LoVo (cell line): ENCODE data around the gene S100A10.

Source experiments
- DNase-seq: peaks from one replicate; pipeline ENCODE4 v3.0.0-alpha.2; 2016; ENCODE audit warnings: low spot score

S100A10 gene

DNA sequence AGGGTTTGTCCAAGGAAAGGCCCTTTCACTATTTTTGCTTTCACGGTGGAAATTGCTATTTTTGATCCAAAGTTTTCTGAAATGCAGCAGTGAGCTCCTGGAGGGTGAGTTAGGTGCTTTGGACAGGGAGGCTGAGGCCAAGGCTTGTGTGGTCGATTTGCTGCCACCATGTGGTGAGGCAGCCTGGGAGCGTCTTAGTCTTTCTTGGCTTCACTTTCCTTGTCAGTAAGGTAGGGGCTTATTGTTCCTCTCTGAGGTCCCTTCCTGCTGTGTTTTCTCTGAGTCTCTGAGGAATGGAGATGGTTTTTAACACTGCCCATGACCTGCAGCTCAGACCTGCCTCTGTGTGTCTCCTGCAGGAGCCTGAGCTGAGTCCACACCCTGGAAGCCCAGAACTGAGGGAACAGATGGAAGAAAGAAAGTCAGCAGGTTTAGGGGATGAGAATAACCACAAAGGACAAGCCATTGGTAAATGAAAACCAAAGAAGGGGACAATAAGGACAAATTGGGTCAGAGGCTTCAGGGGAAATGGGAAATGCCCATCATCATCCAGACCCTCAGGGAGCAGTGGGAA lies 20.1 kb upstream of the S100A10 start:
- DNase-seq = peak; percentile 67

DNA sequence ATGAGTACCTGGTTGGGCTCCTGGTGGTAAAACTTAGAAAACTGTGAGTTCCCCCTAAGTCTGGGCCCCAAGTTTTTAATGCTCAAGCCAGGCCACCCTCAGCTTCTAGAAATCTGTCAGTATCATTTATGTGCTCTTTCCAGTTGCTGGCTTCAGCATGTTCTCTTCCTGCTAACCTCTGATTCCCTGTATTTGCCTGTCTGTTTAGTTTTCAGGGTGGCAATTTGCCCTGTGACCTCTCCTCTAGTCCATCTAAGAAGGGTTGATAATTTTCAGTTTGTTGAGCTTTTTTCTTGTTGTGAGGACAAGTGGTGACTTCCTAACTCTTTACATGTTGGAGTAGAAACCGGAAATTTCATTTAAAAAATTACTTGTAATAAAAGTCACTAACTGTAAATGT lies 16.0 kb upstream of the S100A10 start:
- DNase-seq = no peak

DNA sequence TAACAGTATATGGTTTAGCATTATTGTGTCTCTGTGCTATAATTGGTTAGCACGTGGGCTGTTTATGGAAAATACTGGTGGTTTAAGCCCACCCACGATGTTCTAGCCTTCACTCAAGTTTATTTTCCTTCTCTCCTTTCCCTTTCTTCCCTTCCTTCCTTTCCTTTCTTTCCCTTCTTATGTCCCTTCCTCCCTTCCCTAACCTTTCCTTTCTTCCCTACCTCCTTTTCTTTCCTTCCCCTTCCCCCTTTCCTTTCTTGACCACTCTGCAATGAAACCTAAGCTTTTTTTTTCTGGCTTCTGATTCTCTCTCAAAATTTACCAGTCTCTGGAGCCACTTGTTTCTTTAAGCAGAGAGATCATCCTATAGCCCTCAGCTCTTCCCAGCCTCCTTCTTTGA lies 13.4 kb upstream of the S100A10 start:
- DNase-seq = no peak

DNA sequence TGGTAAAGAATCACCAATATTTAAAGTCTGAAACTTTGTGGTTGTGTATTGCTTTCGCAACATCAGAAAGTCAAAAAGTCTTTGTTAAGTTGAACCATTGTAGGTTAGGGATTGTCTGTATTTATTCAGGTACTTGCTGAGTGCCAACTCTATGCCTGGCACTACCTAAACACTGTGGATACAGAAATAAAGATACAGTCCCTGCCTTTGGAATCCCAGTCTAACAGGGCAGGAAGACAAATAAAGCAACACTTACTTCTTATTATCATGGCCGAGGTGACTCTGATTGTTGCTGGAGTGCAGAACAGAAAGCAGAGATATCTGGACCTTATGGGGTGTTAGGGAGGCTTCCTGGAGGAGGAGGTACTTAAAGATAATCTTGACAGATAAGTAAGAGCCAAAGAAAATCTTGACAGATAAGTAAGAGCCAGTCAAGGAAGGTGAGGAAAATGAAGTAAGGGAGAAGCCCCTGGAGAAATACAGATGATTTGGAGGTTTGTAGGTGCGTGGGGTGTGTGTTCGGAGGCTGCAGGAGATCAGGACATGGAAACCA lies 11.8 kb upstream of the S100A10 start:
- no peak for DNase-seq

DNA sequence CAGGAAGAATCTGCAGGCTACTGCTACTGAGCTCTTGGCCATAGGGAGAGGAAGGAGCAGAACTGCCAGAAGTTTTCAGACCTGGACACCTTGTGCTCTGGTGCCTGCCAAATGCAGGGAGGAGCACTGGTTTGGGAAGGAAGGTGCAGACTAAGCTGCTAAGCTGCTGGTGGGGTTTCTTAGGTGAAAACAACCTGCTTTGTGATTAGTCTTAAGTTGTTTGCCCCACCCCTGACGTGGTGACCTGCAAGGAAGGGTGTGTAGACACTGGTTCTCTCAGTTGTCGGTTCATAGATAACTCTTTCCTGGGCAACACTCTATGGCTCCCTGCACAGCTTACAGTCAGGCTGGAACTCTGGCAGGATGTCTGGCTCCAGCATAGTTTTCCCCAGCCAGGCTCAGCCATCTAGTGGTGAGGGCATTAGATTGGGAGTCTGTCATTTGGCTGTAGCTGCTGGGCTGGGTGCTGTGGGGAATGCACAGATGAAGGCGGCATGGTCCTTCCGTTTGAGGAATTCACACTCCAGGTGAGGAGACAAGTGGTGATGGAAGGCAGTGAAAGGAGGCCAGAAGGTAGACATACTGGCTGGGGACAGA lies 10.3 kb upstream of the S100A10 start:
- DNase-seq = no peak

DNA sequence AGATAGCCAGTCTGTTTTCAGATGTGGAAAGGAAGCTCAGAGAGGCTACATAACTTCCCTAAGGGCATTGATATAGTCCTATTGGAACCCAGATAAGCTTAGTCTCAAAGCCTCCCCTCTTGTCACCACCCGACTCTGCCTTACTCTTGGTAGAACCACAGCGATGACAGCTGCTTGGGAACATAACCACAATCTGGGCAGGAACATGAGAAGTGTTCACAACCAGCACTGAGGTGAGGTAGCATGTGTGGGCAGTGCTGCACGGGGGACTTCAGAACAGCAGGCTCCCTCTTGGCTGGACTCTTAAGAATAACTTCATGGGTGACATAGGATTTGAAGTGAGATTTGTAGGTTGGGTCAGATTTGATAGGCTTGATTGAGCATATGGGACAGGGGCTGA lies 9.3 kb upstream of the S100A10 start:
- no peak for DNase-seq

DNA sequence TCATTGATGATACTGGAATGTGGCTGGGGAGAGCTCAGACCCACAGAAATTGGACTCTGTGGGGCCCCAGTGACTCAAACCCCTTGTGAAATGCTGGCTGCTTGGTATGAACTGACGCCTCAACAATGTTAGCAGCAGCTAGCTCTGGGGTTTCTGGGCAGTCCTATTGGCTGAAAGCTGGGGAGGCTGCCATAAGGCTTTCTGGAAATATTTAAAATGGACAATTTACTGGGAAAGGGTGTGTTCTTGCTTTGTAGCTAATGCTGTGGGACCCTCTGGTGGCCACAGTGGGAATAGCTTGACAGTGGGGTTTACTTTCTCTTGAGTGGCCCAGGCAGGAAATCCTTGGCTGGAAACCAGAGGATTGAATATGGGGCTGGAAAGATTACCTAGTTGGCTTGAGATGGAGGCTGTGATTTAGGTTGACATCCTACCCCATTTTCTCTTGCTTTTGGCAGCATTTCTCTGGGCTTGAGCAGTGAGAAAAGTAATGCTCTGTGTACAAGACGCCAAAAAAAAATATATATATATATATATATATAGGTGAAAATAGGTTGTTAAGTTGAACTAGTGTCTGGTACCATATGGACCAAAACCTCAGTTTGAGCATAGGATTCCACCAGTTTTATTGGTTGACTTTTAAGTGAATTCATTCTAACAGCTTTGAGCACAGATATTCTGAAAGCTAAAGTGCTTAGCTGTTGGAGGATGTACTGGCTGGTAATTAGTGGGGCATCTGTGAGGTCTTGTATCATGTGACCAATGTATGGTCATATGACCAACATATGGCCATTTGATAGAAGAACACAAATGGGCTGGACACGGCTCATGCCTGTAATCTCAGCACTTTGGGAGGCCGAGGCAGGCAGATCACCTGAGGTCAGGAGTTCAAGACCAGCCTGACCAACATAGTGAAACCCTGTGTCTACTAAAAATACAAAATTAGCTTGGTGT lies 8.2 kb upstream of the S100A10 start:
- DNase-seq = peak; percentile 84

DNA sequence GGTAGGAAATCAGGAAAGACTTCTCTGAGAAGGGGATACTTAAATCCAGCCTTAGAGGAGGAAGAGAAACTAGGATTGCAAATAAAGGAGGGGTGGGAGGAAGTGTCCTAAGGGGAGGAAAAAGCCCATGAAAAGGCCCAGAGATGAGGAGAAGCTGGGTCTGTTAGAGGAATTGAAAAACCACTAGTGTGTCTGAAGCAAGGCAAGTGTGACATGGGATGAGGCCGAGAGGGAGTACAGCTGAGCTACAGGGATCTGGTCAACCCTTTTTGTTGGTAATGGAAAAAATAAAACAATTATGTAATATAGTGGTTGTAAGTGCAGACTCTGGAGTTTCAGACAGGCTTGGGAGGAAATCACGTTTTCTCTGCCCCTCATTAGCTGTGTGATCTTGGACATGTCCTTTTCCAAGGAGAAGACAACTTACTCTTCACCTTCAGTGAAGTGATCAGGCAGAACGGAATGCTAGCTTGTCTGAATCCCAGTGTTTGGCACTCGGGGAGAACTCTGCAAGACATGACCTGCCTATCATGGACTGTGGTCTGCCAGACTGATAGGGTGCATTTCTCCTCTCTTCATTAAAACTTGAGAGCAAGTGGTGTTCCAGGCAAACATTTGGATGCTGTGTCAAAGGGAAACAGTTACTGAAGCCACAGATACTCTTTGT lies 7.4 kb upstream of the S100A10 start:
- DNase-seq = no peak

DNA sequence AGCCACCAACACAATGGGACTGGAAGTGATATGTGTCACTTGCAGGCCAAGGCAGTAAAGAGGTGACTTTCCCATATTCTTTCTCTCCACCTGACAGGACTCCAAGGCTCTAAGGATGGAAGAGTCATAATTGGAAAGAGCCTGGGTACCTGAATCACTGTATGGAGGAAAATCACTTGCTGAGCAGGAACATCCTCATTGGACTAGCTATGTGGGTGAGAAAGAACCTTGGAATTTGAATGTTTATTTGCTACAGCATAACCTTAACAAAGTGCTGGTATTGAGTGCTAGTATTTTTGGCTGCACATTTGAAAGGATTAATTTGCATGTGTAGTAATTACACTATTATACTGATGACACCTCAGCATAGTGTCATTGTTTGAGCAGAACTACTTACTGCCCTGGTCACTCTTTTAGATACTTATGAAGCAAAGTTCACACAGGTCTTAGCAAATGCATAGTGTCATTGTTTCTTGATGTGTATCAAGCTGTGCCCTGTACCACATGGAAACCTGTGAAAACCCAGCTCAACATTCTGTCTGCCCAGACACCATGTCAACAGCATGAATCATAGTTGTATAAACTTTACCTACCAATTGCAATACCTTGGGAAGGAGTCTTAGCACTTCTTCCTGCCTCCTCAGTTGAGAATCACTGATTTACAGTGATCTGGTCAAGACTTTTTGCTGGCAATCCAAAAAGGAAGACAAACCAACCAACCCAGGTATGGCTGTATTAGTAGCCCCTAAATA lies 5.1 kb upstream of the S100A10 start:
- peak; percentile 75 for DNase-seq

DNA sequence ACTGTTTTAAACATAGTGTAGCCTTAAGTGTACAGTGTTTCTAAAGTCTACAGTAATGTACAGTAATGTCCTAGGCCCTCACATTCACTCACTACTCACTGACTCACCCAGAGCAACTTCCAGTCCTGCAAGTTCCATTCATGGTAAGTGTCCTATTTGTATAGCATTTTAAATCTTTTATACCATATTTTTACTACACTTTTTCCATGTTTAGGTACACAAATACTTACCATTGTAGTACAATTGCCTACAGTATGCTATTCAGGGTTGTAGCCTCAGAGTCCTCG lies 3.6 kb upstream of the S100A10 start:
- no peak for DNase-seq

DNA sequence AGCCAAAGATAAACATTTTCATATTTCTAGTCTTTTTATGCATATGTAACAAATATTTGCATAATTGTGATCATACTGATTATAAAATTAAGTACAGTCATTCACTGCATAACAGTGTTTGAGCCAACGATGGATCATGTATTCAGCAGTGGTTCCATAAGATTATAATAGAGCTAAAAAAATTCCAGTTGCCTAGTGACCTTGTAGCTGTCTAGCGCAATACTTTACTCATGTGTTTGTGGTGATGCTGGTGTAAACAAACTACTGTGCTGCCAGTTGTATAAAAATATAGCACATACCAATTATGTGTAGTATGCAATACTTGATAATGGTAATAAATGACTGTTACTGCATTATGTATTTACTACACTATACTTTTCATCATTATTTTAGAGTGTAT lies 2.1 kb upstream of the S100A10 start:
- DNase-seq = no peak

DNA sequence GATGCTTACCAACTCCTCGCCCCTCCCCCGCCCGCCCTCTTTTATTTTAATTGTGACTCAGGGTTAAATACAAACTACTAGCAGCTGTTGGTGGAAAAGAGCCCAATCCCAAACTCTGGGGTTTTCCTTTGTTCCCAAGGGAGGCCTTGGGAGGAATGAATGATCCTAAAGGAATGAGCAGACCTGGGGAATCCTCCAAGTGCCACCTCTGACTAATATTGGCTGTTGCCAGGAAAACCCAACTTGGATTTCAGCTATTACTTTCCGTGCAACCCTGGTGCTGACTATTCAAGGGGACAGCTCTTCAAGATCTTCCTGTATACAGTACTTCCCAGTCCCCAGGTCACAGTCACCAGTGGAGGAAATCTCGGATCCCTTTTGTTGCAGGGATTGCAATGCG lies 1.3 kb upstream of the S100A10 start:
- peak; percentile 78 for DNase-seq

DNA sequence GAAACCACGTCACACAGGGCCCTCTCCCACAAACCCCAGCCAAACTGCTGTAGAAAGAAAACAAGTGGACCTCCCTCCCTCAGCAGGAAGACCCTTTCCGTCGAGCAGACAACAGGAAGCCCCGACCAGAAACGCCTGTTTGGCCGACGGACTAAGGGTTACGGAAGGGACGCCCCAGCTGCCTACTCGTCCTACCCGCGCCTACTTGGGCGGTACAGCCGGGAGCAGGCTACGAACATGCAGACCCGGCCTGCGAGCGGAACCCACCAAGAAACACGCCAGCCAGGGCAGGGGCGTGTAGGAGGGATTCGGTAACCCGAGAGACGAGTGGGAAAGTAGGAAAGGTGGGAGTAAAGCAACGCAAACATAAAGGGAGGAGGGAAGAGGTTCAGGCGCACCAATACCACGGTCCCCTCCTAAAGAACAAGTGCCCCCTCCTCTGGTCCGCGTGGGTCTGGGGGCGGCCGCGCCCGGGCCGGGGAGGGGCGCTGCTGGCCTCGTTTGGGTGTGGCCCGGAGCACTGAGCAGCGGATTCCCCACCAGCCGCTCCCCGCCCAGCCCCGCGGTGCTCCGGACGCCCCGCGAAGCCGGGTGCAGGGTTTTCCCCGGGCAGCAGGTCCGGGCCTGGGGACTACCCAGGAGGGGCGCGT lies 450 bp downstream of the S100A10 start:
- DNase-seq = no peak

DNA sequence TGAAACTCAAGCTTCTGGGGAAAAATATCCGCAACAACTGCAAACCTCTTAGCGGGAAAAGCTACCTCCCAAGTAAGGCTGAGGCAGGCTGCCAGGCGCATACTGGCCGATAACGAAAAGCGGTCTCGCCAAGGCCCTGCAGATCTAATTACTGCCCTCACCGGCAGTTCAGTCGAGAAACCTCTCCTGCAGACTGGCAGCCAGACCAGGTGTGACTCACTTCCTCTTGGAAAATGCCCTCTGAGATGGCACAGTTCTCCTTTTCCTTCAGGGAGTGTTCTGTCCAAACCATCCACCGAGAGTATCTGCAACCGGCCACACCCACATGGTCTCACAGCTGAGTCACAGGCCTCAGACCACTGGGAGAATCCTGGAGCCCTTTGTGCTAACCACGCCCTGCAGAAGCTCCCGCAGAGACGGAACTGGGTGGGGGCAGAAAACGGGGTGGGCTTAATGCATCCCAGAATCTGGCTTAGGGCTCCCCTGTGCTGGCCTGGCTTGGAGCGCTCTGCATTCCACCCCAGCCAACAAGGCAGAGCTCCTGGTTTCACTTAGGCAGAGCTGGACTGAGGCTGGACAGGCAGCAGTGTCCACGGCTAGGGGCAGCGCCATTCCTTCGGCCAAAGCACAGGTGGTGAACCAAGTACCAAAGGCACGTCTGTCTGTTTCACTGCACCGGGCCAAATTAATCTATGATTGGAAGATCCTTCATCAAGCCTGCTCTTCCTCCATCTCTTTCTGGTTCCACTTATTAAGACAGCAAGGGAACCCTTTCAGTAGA lies 1.2 kb downstream of the S100A10 start:
- DNase-seq = peak; percentile 97

DNA sequence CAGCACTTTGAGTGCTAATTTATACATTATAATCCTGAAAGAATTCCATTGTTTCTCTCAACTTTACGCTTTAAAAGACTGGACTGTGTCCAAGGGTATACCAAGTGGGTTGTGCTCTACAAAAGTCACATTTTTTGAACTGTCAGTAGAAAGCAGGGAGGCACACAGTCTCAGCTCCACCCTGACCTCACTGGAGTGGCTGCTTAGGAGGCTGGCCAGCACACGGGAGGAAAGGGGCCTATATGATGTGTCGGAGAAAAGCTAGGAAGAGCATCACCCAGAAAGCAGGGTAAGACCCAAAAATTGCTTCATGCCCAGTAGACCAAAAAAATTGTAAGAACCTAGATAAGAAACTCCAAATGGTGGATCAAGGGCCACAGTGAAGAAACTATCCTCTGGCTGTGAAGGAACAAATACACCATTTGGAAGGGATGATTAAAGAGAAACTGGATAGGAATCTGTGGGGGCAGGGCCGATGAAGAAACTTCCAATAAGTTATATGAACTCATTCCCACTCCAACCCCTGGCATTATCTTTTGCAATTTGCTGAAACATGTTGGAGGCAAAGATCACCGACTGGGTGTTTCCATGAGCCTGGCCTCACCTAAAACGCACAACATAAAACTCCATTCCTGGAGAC lies 1.9 kb downstream of the S100A10 start:
- peak; percentile 36 for DNase-seq

DNA sequence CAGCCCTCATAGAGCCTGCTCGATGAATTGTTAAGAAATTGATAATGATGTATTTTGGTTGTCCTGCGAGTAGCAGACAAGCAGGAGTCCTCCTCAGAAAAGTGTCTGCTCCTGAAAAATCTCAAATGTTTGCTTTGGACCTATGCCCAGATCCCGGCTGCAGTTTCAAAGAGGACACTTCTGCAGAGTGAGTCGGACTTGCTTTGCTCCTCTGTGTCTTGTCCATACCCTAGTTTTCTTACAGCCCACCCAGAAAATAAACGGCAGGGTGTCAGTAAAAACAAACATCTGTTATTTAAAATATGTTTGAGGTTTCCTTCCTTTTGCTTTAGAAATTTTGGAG lies 2.8 kb downstream of the S100A10 start:
- peak; percentile 70 for DNase-seq

DNA sequence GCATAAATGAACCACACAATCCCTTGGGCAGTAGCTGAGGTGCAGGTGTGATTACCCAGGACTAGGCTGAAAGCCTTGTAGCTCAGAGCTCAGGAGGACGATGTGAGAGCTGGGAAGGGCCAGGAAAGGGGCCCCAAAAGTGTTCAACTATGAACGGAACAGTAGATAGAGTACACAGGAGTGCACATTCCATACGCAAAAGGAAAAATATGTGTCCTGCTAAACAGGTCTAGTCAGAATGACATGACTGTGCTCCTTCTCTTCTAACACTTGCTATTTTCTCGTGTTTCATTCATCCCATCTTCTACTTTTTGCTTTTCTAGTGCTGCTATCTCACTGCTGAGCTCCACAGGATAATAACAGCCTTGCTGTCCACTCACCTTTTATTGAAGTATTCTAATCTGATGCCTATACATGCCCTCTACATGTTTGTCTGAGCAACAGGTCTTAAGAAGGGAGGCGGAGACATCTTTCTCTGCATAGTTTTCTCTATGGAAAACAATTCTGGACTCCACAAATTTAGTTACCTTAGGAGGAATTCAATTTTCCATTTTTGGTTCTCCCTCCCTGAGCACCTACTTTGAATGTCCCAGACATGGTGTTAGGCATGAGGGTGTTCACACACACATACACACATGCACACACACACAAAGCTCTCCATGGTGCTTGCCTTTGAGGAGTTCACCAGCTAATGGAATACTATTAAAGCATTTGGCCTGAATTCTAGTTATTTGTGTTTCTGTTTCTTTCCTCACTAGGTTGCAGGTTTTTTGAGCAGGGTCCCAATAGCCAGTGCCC lies 3.4 kb downstream of the S100A10 start:
- no peak for DNase-seq

DNA sequence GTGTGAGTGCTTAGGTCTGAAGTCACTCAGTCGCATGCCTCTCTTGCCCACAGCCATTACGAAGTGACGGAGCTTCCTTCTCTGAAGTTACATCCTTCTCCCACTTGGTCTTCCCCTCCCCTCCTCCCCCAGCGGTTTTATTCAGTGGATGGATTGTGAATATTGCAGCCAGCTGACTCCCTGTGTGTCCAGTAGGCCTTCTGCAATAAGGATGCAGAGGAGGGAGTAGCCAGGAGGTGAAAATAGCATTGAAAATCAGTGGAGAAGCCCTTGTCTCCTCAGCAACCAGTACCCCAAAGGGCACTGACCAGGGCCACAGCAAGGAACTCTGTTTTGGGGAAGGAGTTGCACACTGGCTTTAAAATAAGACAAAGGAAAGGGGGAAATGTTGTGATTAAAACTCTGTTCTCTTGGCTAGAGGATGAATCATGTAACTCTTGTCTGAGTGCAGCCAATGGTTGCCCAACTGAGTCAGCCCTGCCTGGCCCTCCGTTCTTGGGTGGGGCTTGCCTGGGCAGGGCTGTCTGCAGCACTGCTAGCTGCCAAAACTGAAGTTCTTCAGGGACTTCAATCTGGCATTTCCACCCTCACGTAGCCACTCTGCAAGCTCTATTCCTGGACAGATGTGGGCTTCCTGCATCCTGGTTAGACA lies 4.3 kb downstream of the S100A10 start:
- DNase-seq = peak; percentile 93

DNA sequence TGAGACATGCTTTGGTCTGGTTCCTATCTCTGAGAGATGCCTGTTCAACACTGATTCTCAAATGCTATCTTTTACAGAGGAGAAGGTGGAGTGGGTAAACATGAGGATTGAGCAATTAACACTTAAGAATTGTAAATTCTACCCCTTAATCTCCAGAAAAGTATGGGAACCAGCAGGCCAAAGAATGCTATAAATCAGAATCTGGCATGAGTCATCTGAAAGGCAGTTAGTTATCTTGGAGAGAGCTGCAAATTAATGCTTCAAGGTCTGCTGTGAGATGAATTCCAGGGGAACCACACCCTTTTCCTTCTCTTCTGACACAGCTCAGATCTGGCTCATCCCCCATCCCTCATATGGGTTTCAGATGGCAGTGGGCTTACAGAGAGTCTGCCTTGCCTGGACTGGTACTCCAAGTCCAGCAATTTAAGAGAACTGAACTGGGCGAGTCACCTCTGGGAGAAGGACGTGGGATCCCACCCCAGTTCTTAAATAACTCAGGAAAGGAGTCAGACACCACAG lies 5.2 kb downstream of the S100A10 start:
- DNase-seq = peak; percentile 95
